SJSA1 (cell line): Measurements from ENCODE around the gene MSI2. TPM values are rescaled to one million over a fixed set of nuclear protein-coding genes. Genes with fewer than 3 reads are reported as not detected.

Experiments
- DNase-seq, 2 experiments: peaks; one replicate each; pipeline ENCODE4 v3.0.0-alpha.2; 2015 to 2020; ENCODE audit warnings: low spot score in 2 of 2, low read depth in 1 of 2
- H3K27ac ChIP-seq: fragments of 250-450 bp; sonication (Bioruptor Pico); 2 replicates; pipeline ENCODE4 v1.5.1; 2020; ENCODE audit warnings: mild to moderate bottlenecking, moderate library complexity
- H3K27me3 ChIP-seq: fragments of 250-450 bp; sonication (Bioruptor Pico); replicated peaks from 2 replicates; pipeline ENCODE4 v1.5.1; 2020; ENCODE audit warnings: mild to moderate bottlenecking, moderate library complexity
- H3K36me3 ChIP-seq: fragments of 250-450 bp; sonication (Bioruptor Pico); 2 replicates; pipeline ENCODE4 v1.5.1; 2020; ENCODE audit warnings: mild to moderate bottlenecking
- H3K4me1 ChIP-seq: fragments of 250-450 bp; sonication (Bioruptor Pico); replicated peaks from 2 replicates; pipeline ENCODE4 v1.6.1; 2021; ENCODE audit warnings: mild to moderate bottlenecking
- H3K4me3 ChIP-seq: fragments of 250-450 bp; sonication (Bioruptor Pico); 2 replicates; pipeline ENCODE4 v1.5.1; 2020; ENCODE audit warnings: mild to moderate bottlenecking
- H3K9me3 ChIP-seq: fragments of 250-450 bp; sonication (Bioruptor Pico); replicated peaks from 2 replicates; pipeline ENCODE4 v1.5.1; 2020; ENCODE audit warnings: mild to moderate bottlenecking
- total RNA-seq: library from RNA; depleted of rRNA; stranded (reverse); fragments of >200 nt; shearing (Covaris generic); gene quantifications from 2 replicates; pipeline ENCODE4 v1.2.3, GENCODE V29; 2014

The MSI2 gene
- total RNA-seq, 1 experiment from 2014 or later = 39.8 TPM

GRCh38 chr17:57349541-57350247, 93.4 kb downstream of the MSI2 start:
- Histone ChIP-seq H3K4me3 (no peak overlapping the region), H3K4me1 (no peaks in the 10 kb centered on the region; the same call in 1 of the 2 replicates), H3K9me3 (no peaks in the 10 kb centered on the region), H3K36me3 (peaks cover 5% of the 10 kb centered on the region; the same call in 1 of the 2 replicates), H3K27me3 (no peaks in the 10 kb centered on the region), H3K27ac (no peak overlapping the region)
- no peak for DNase-seq

GRCh38 chr17:57350266-57350665, 93.9 kb downstream of the MSI2 start:
- Histone ChIP-seq H3K4me3 (no peak overlapping the region), H3K4me1 (no peaks in the 10 kb centered on the region; the same call in 1 of the 2 replicates), H3K27me3 (no peaks in the 10 kb centered on the region), H3K36me3 (peaks cover 5% of the 10 kb centered on the region; the same call in 1 of the 2 replicates), H3K9me3 (no peaks in the 10 kb centered on the region), H3K27ac (no peak overlapping the region)
- no peak for DNase-seq

- no peaks in the 10 kb centered on the region for H3K27me3 ChIP-seq
- no peaks in the 10 kb centered on the region for H3K9me3 ChIP-seq
- no peak for DNase-seq
- no peak overlapping the region for H3K27ac ChIP-seq
- H3K36me3 ChIP-seq = peaks cover 5% of the 10 kb centered on the region; the same call in 1 of the 2 replicates
- peaks cover 8% of the 10 kb centered on the region for H3K4me1 ChIP-seq
- no peak overlapping the region for H3K4me3 ChIP-seq
Observed at GRCh38 chr17:57352665-57353175, 96.4 kb downstream of the MSI2 start.

GRCh38 chr17:57354673-57355072, 98.3 kb downstream of the MSI2 start:
- DNase-seq = no peak
- Histone ChIP-seq H3K4me1 (peaks cover 8% of the 10 kb centered on the region), H3K36me3 (peaks cover 5% of the 10 kb centered on the region; the same call in 1 of the 2 replicates), H3K4me3 (no peak overlapping the region), H3K9me3 (no peaks in the 10 kb centered on the region), H3K27ac (no peak overlapping the region), H3K27me3 (no peaks in the 10 kb centered on the region)

GRCh38 chr17:57355090-57355859, 99.0 kb downstream of the MSI2 start:
- no peak for DNase-seq
- Histone ChIP-seq H3K36me3 (peaks cover 5% of the 10 kb centered on the region; the same call in 1 of the 2 replicates), H3K4me1 (peaks cover 8% of the 10 kb centered on the region), H3K27me3 (no peaks in the 10 kb centered on the region), H3K4me3 (no peak overlapping the region), H3K9me3 (no peaks in the 10 kb centered on the region), H3K27ac (no peak overlapping the region)

- Histone ChIP-seq H3K4me1 (peaks cover 8% of the 10 kb centered on the region), H3K27me3 (no peaks in the 10 kb centered on the region), H3K36me3 (no peaks in the 10 kb centered on the region), H3K4me3 (no peak overlapping the region), H3K9me3 (no peaks in the 10 kb centered on the region), H3K27ac (no peak overlapping the region)
- DNase-seq = no peak
Observed at GRCh38 chr17:57356153-57356718, 99.9 kb downstream of the MSI2 start.

- no peak overlapping the region for H3K27ac ChIP-seq
- no peaks in the 10 kb centered on the region for H3K9me3 ChIP-seq
- peaks cover 8% of the 10 kb centered on the region for H3K4me1 ChIP-seq
- no peaks in the 10 kb centered on the region for H3K27me3 ChIP-seq
- DNase-seq = no peak
- H3K36me3 ChIP-seq = no peaks in the 10 kb centered on the region
- H3K4me3 ChIP-seq = no peak overlapping the region
Observed at GRCh38 chr17:57356719-57357391, 100.5 kb downstream of the MSI2 start.

GRCh38 chr17:57357392-57357784, 101.1 kb downstream of the MSI2 start:
- no peaks in the 10 kb centered on the region for H3K36me3 ChIP-seq
- DNase-seq = no peak
- no peaks in the 10 kb centered on the region for H3K9me3 ChIP-seq
- H3K27me3 ChIP-seq = no peaks in the 10 kb centered on the region
- H3K4me3 ChIP-seq = no peak overlapping the region
- peaks cover 8% of the 10 kb centered on the region for H3K4me1 ChIP-seq
- H3K27ac ChIP-seq = no peak overlapping the region

GRCh38 chr17:57357830-57358430, 101.6 kb downstream of the MSI2 start:
- Histone ChIP-seq H3K27ac (no peak overlapping the region), H3K4me3 (no peak overlapping the region)
- no peak for DNase-seq

GRCh38 chr17:57360266-57360665, 103.9 kb downstream of the MSI2 start:
- no peaks in the 10 kb centered on the region for H3K27me3 ChIP-seq
- DNase-seq = no peak
- no peak overlapping the region for H3K27ac ChIP-seq
- peaks cover 20% of the 10 kb centered on the region for H3K4me1 ChIP-seq
- no peaks in the 10 kb centered on the region for H3K9me3 ChIP-seq
- H3K4me3 ChIP-seq = no peak overlapping the region
- no peaks in the 10 kb centered on the region for H3K36me3 ChIP-seq

More at GRCh38 chr17:57357830-57358430, 101.6 kb downstream of the MSI2 start:
- peaks cover 8% of the 10 kb centered on the region for H3K4me1 ChIP-seq
- no peaks in the 10 kb centered on the region for H3K9me3 ChIP-seq
- no peaks in the 10 kb centered on the region for H3K36me3 ChIP-seq
- H3K27me3 ChIP-seq = no peaks in the 10 kb centered on the region

GRCh38 chr17:57362797-57363556, 106.7 kb downstream of the MSI2 start:
- peaks cover 30% of the 10 kb centered on the region for H3K4me1 ChIP-seq
- DNase-seq = no peak
- no peaks in the 10 kb centered on the region for H3K9me3 ChIP-seq
- no peaks in the 10 kb centered on the region for H3K36me3 ChIP-seq
- H3K27me3 ChIP-seq = no peaks in the 10 kb centered on the region
- H3K27ac ChIP-seq = no peak overlapping the region
- no peak overlapping the region for H3K4me3 ChIP-seq

- no peaks in the 10 kb centered on the region for H3K9me3 ChIP-seq
- no peaks in the 10 kb centered on the region for H3K27me3 ChIP-seq
- no peak overlapping the region for H3K4me3 ChIP-seq
- H3K36me3 ChIP-seq = no peaks in the 10 kb centered on the region
- H3K4me1 ChIP-seq = peaks cover 30% of the 10 kb centered on the region
- no peak overlapping the region for H3K27ac ChIP-seq
- DNase-seq = no peak
Observed at GRCh38 chr17:57363580-57363979, 107.3 kb downstream of the MSI2 start.
